MCF 10A (cell line): ENCODE measurements around the gene CTDSP1. TPM values are rescaled to one million over a fixed set of nuclear protein-coding genes. Genes with fewer than 3 reads are reported as not detected.
A peak's percentile ranks its signal among the peaks of the same experiment; 100 is the strongest.

Experiments used
- Bru-seq: library from RNA; stranded (reverse); fragments of 400-500 nt; gene quantifications from one replicate; lab custom pipeline; 2021; lab: Mats Ljungman, UMichigan
- BruChase-seq, 2 experiments: library from RNA; stranded (reverse); fragments of 400-500 nt; gene quantifications; one replicate each; lab custom pipeline; 2021; lab: Mats Ljungman, UMichigan
- BruUV-seq: library from RNA; stranded (reverse); fragments of 400-500 nt; replicated peaks from 2 replicates; lab custom pipeline; 2021; lab: Mats Ljungman, UMichigan
- CTCF ChIA-PET: fragments of 300-600 bp; sonication (Branson Sonifier 250); formaldehyde crosslinking; extraction: SDS; loops from one replicate; lab custom pipeline; 2021; ENCODE audit warnings: antibody characterized with exemption, inconsistent platforms; lab: Yijun Ruan, JAX
- POLR2A ChIA-PET: fragments of 300-600, 350-650 bp; sonication (Branson Sonifier 250); formaldehyde crosslinking; extraction: SDS; loops from one replicate; lab custom pipeline; 2020; ENCODE audit warnings: antibody characterized with exemption, inconsistent platforms; lab: Yijun Ruan, JAX
- DNase-seq: peaks from one replicate; pipeline ENCODE4 v3.0.0-alpha.2; 2018; ENCODE audit not compliant: unreplicated experiment
- H3K27ac Mint-ChIP-seq: one replicate; pipeline ENCODE4 v1.8.0; 2022; ENCODE audit warnings: mild to moderate bottlenecking, low read depth, mixed read lengths; ENCODE audit not compliant: unreplicated experiment
- H3K27me3 Mint-ChIP-seq: one replicate; pipeline ENCODE4 v1.8.0; 2022; ENCODE audit warnings: mixed read lengths; ENCODE audit not compliant: insufficient read depth, unreplicated experiment
- H3K36me3 Mint-ChIP-seq: one replicate; pipeline ENCODE4 v1.8.0; 2022; ENCODE audit warnings: mild to moderate bottlenecking, moderate library complexity, mixed read lengths; ENCODE audit not compliant: insufficient read depth, unreplicated experiment
- H3K4me1 Mint-ChIP-seq: one replicate; pipeline ENCODE4 v1.8.0; 2022; ENCODE audit warnings: mixed read lengths; ENCODE audit not compliant: insufficient read depth, unreplicated experiment
- H3K4me3 Mint-ChIP-seq: one replicate; pipeline ENCODE4 v1.8.0; 2022; ENCODE audit warnings: mild to moderate bottlenecking, moderate library complexity, mixed read lengths; ENCODE audit not compliant: unreplicated experiment
- H3K9me3 Mint-ChIP-seq: one replicate; pipeline ENCODE4 v1.8.0; 2022; ENCODE audit warnings: mixed read lengths; ENCODE audit not compliant: unreplicated experiment
- CTCF ChIP-seq: fragments of 200-600 bp; IDR thresholded peaks from one replicate; pipeline ENCODE4 v1.8.0; 2022; ENCODE audit warnings: antibody characterized with exemption, mild to moderate bottlenecking; ENCODE audit not compliant: unreplicated experiment
- intact Hi-C: fragments of 100-400 bp; cut with micrococcal nuclease; formaldehyde crosslinking; loops from 2 replicates; pipeline ENCODE4 v1.14.1; 2022
- long read RNA-seq: library from polyadenylated mRNA; stranded (forward); transcript quantifications from one replicate; pipeline ENCODE4 v2.0.0, GENCODE V29; 2022
- total RNA-seq: library from RNA; stranded (reverse); gene quantifications from 2 replicates; pipeline ENCODE4 v1.2.3, GENCODE V29; 2022

CTDSP1 gene
- total RNA-seq, result 71.2 and 72.3 TPM in 2 replicates
- Bru-seq, nascent RNA, result percentile 66 among the genes with signal in this experiment
- percentile 87 among the genes with signal in this experiment for BruChase-seq, experiment 1, labeled RNA remaining after a 6-hour chase
- BruChase-seq, experiment 2, labeled RNA remaining after a 2-hour chase, result percentile 80 among the genes with signal in this experiment
- long read RNA-seq, partial matches to known transcripts, result 8 of 66 reads
- long read RNA-seq, other reads (novel, unspliced or antisense), result 52 of 66 reads

- ChIA-PET CTCF (interaction anchor here (0.5 to 2.8 kb wide), 6 partner anchors 23 to 128 kb away, joined by 3 to 9 read pairs (median 5); no protein-coding TSS in a partner anchor), POLR2A (interaction anchor here (0.8 to 2.4 kb wide), 8 partner anchors 101 to 482 kb away, joined by 3 to 22 read pairs (median 7); partner anchors contain the start of genes AAMP, BCS1L, PNKD and ZNF142)
These were observed at the start of gene CTDSP1 for GRCh38 chr2:218399391-218400166. CTDSP1 (plus strand) TSS chr2:218399868; CDS start chr2:218400091, 223 bp downstream.

GRCh38 chr2:218354045-218354444 is 45.6 kb upstream of the CTDSP1 start:
- BruUV-seq, result no TSS peak
- intact Hi-C loops, result no loop called here
- CTCF ChIA-PET, result interaction anchor here (0.6 to 7.0 kb wide), 5 partner anchors 14 to 104 kb away, joined by 3 to 110 read pairs (median 4); partner anchors contain the start of genes AAMP and PNKD

More at GRCh38 chr2:218399391-218400166, at the start of gene CTDSP1:
- intact Hi-C loops, result loop anchor here (5.0 kb wide), 1 partner anchor 212 kb away; no protein-coding TSS in a partner anchor
- Mint-ChIP-seq H3K4me3 (peak within 1 kb of the TSS; percentile 98), H3K9me3 (no peaks in the 10 kb centered on the region), H3K27ac (peak within 1 kb of the TSS; percentile 90), H3K36me3 (peaks cover 41% of the 10 kb centered on the region), H3K27me3 (no peaks in the 10 kb centered on the region), H3K4me1 (peaks cover 12% of the 10 kb centered on the region)
- no peak for TF ChIP-seq CTCF
- peak; percentile 97 for DNase-seq
- BruUV-seq, result no TSS peak

GRCh38 chr2:218354850-218355443 is 44.7 kb upstream of the CTDSP1 start:
- no peak for TF ChIP-seq CTCF
- Mint-ChIP-seq H3K4me3 (no peak overlapping the region), H3K27ac (no peak overlapping the region), H3K4me1 (no peaks in the 10 kb centered on the region), H3K27me3 (no peaks in the 10 kb centered on the region), H3K9me3 (peaks cover 8% of the 10 kb centered on the region), H3K36me3 (no peaks in the 10 kb centered on the region)
- CTCF ChIA-PET, result interaction anchor here (0.8 to 7.0 kb wide), 11 partner anchors 8 to 82 kb away, joined by 3 to 110 read pairs (median 14); partner anchors contain the start of genes AAMP and PNKD
- intact Hi-C loops, result no loop called here
- BruUV-seq, result no TSS peak
- DNase-seq, result no peak
- POLR2A ChIA-PET, result no interaction called here

More at GRCh38 chr2:218354045-218354444, 45.6 kb upstream of the CTDSP1 start:
- H3K27me3 Mint-ChIP-seq, result no peaks in the 10 kb centered on the region
- H3K27ac Mint-ChIP-seq, result no peak overlapping the region
- no peaks in the 10 kb centered on the region for H3K36me3 Mint-ChIP-seq
- H3K4me3 Mint-ChIP-seq, result no peak overlapping the region
- H3K4me1 Mint-ChIP-seq, result no peaks in the 10 kb centered on the region
- TF ChIP-seq CTCF, result no peak
- POLR2A ChIA-PET, result no interaction called here
- no peak for DNase-seq
- peaks cover 8% of the 10 kb centered on the region for H3K9me3 Mint-ChIP-seq
